HepG2 (cell line): ENCODE results near the gene TPRN. TPM values are rescaled to one million over a fixed set of nuclear protein-coding genes. Genes with fewer than 3 reads are reported as not detected.

Experiments used
- CHCHD3 ChIP-seq: sonication (generic); formaldehyde crosslinking; IDR thresholded peaks from 2 replicates; pipeline ENCODE4 v1.8.0; 2022; ENCODE audit warnings: mild to moderate bottlenecking, missing genetic modification reagents, moderate library complexity
- CHD2 ChIP-seq: IDR thresholded peaks from 2 replicates; pipeline ENCODE4 v1.6.1; 2011; ENCODE audit warnings: low read depth, low read length, improper control_type of control experiment
- FOSL2 ChIP-seq: sonication (generic); formaldehyde crosslinking; IDR thresholded peaks from 2 replicates; pipeline ENCODE4 v1.4.0; 2020; ENCODE audit warnings: missing genetic modification reagents
- POLR2A ChIP-seq, 2 experiments: IDR thresholded peaks; 2 replicates each; pipeline ENCODE4 v1.6.1; 2011; ENCODE audit warnings: low read depth in 2 of 2, low read length in 2 of 2, mild to moderate bottlenecking in 1 of 2, moderate library complexity in 1 of 2; ENCODE audit not compliant: insufficient read depth in 1 of 2
- THAP7 ChIP-seq: sonication (generic); formaldehyde crosslinking; IDR thresholded peaks from 2 replicates; pipeline ENCODE4 v1.8.1; 2023; ENCODE audit warnings: mild to moderate bottlenecking, missing genetic modification reagents
- YY1 ChIP-seq: IDR thresholded peaks from 2 replicates; pipeline ENCODE4 v1.6.1; 2011; ENCODE audit warnings: low read length, low read depth, moderate library complexity, mild to moderate bottlenecking; ENCODE audit not compliant: insufficient read depth, insufficient replicate concordance
- ZNF407 ChIP-seq: sonication (generic); formaldehyde crosslinking; IDR thresholded peaks from one replicate; pipeline ENCODE4 v1.5.1; 2020; ENCODE audit warnings: mild to moderate bottlenecking, missing genetic modification reagents; ENCODE audit errors: not compliant biosample characterization
- ZNF883 ChIP-seq: sonication (generic); formaldehyde crosslinking; IDR thresholded peaks from 2 replicates; pipeline ENCODE4 v1.5.1; 2020; ENCODE audit warnings: mild to moderate bottlenecking, missing genetic modification reagents; ENCODE audit errors: not compliant biosample characterization
- polyA plus RNA-seq, 8 experiments: library from polyadenylated mRNA; depleted of rRNA in 3 of 8; stranded (reverse) in 7 of 8; unstranded in 1 of 8; fragments of >200 nt; fragmentation: Illumina TruSeq in 4 of 8; extraction: Trizol in 4 of 8; gene quantifications; 2 replicates each; pipeline versions ENCODE4 v1.2.1 to v1.2.3, GENCODE V29; 2011 to 2016; ENCODE audit warnings: low read depth in 4 of 8, missing spikeins in 1 of 8, mixed read lengths in 1 of 8; ENCODE audit not compliant: insufficient read depth in 1 of 8
- total RNA-seq, 5 experiments: library from RNA; depleted of rRNA; stranded (reverse); fragments of >200 nt; fragmentation: Illumina TruSeq; extraction: Trizol; gene quantifications; 2 replicates each; pipeline ENCODE4 v1.2.3, GENCODE V29; 2016; ENCODE audit warnings: low read depth in 1 of 5

Gene TPRN
- total and polyA plus RNA-seq, 2 of the 13 experiments (the other 11 are each of a cell fraction or from before 2014, with no cell fraction given) = 10.1 to 19.2 TPM

GRCh38 chr9:137226338-137227053, 26.0 kb upstream of the TPRN start (continued):
- TF ChIP-seq YY1 (peak; percentile 9), POLR2A (IDR thresholded peaks at IDR 0.05; ENCODE audit: insufficient read depth in 1 of 2, low read depth in 2 of 2, low read length in 2 of 2) (peak in 1 of 2 experiments; percentile 44; a peak in 1 of 4 replicates), CHD2 (no peak), ZNF883 (CRISPR knock-in tag) (peak; percentile 34), THAP7 (no peak), ZNF407 (CRISPR knock-in tag) (no peak), FOSL2 (CRISPR knock-in tag) (peak; percentile 11; the same call in 1 of the 2 replicates), CHCHD3 (CRISPR knock-in tag) (0 out of 2 replicates have a peak, but pooled peaks have one; percentile 16)
